ENCODE results near the gene CDHR2.

Gene CDHR2

GRCh38 chr5:176536132-176536901 lies 12.8 kb upstream of the CDHR2 start:
- DNase-seq (ENCODE audit: low spot score) = peak; percentile 85
- in situ Hi-C loops (cut with MboI; ENCODE audit: low pct_unique_long_range_greater_than_20kb, low sequenced_read_pairs, unreplicated experiment) = no loop called here
- TF ChIP-seq CTCF (IDR thresholded peaks at IDR 0.05; ENCODE audit: extremely low read depth, insufficient read depth, missing control alignments) = no peak

- TF ChIP-seq CTCF (IDR thresholded peaks at IDR 0.05; ENCODE audit: extremely low read depth, insufficient read depth, missing control alignments) = no peak
- peak; percentile 96 for DNase-seq (ENCODE audit: low spot score)
- in situ Hi-C loops (cut with MboI; ENCODE audit: low pct_unique_long_range_greater_than_20kb, low sequenced_read_pairs, unreplicated experiment) = no loop called here
These were observed 12.1 kb upstream of the CDHR2 start, which contains the start of gene RNF44 for GRCh38 chr5:176536902-176537553. Gene RNF44 (minus strand): TSS chr5:176537402. CDS start chr5:176532472, 4,930 bp downstream.

- TF ChIP-seq CTCF (IDR thresholded peaks at IDR 0.05; ENCODE audit: extremely low read depth, insufficient read depth, missing control alignments) = no peak
- in situ Hi-C loops (cut with MboI; ENCODE audit: low pct_unique_long_range_greater_than_20kb, low sequenced_read_pairs, unreplicated experiment) = no loop called here
- peak; percentile 94 for DNase-seq (ENCODE audit: low spot score)
These were observed 11.4 kb upstream of the CDHR2 start for GRCh38 chr5:176537554-176538229.

GRCh38 chr5:176538230-176538988 lies 10.7 kb upstream of the CDHR2 start:
- DNase-seq (ENCODE audit: low spot score) = no peak
- no peak for TF ChIP-seq CTCF (IDR thresholded peaks at IDR 0.05; ENCODE audit: extremely low read depth, insufficient read depth, missing control alignments)
- in situ Hi-C loops (cut with MboI; ENCODE audit: low pct_unique_long_range_greater_than_20kb, low sequenced_read_pairs, unreplicated experiment) = no loop called here

- TF ChIP-seq CTCF (IDR thresholded peaks at IDR 0.05; ENCODE audit: extremely low read depth, insufficient read depth, missing control alignments) = no peak
- DNase-seq (ENCODE audit: low spot score) = no peak
- in situ Hi-C loops (cut with MboI; ENCODE audit: low pct_unique_long_range_greater_than_20kb, low sequenced_read_pairs, unreplicated experiment) = no loop called here
These were observed 10.2 kb upstream of the CDHR2 start for GRCh38 chr5:176538989-176539384.

- in situ Hi-C loops (cut with MboI; ENCODE audit: low pct_unique_long_range_greater_than_20kb, low sequenced_read_pairs, unreplicated experiment) = no loop called here
- DNase-seq (ENCODE audit: low spot score) = no peak
- no peak for TF ChIP-seq CTCF (IDR thresholded peaks at IDR 0.05; ENCODE audit: extremely low read depth, insufficient read depth, missing control alignments)
These were observed 8.7 kb upstream of the CDHR2 start for GRCh38 chr5:176540476-176540899.

All from GM13977 (cell line).